Measurements from ENCODE around the gene TEAD3.
"Not testable (repeated sequence)": the region's sequence is repeated elsewhere in the genome, so short reads cannot be mapped to it uniquely, and the experiment has no call there.

TEAD3 gene

GRCh38 chr6:35522151-35522550, 25.3 kb upstream of the TEAD3 start:
- Mint-ChIP-seq H3K27me3 (ENCODE audit: low read depth) (peaks cover 23% of the 10 kb centered on the region), H3K4me3 (no peak overlapping the region), H3K36me3 (ENCODE audit: low read depth) (no peaks in the 10 kb centered on the region), H3K9me3 (no peaks in the 10 kb centered on the region), H3K4me1 (peaks cover 4% of the 10 kb centered on the region), H3K27ac (no peak overlapping the region)
- TF ChIP-seq CTCF (IDR thresholded peaks at IDR 0.05; ENCODE audit: unreplicated experiment in 3 of 3) = no peak

DNA sequence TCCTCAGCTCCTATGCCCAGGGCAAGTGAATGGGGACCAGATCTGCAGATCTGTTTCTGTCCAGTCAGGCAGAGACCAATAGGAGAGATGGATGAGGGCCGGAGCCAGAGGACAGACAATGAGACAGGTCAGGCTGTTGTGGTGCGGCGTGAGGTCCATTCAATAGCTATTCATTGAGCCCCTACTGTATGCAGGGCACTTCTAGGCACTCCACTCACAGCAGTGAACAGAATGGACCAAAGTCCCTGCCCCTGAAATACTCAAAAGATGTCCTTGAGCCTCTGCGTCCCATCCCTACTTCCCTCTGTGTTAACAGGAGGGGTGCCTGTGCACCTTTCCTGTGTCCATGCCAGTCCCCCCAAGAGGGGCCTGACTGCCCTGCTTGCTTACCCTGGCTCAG, 24.4 kb upstream of the TEAD3 start:
- no peak for TF ChIP-seq CTCF (IDR thresholded peaks at IDR 0.05; ENCODE audit: unreplicated experiment in 3 of 3)
- Mint-ChIP-seq H3K27me3 (ENCODE audit: low read depth) (peaks cover 13% of the 10 kb centered on the region), H3K36me3 (ENCODE audit: low read depth) (no peaks in the 10 kb centered on the region), H3K9me3 (no peaks in the 10 kb centered on the region), H3K27ac (no peak overlapping the region), H3K4me3 (no peak overlapping the region), H3K4me1 (peaks cover 4% of the 10 kb centered on the region)

- H3K9me3 Mint-ChIP-seq = no peaks in the 10 kb centered on the region
- no peak overlapping the region for H3K4me3 Mint-ChIP-seq
- no peak for TF ChIP-seq CTCF (IDR thresholded peaks at IDR 0.05; ENCODE audit: unreplicated experiment in 3 of 3)
- H3K36me3 Mint-ChIP-seq (ENCODE audit: low read depth) = no peaks in the 10 kb centered on the region
- H3K27ac Mint-ChIP-seq = no peak overlapping the region
- H3K27me3 Mint-ChIP-seq (ENCODE audit: low read depth) = peaks cover 8% of the 10 kb centered on the region
- H3K4me1 Mint-ChIP-seq = peaks cover 4% of the 10 kb centered on the region
These were observed 22.6 kb upstream of the TEAD3 start for GRCh38 chr6:35519313-35520015.

DNA sequence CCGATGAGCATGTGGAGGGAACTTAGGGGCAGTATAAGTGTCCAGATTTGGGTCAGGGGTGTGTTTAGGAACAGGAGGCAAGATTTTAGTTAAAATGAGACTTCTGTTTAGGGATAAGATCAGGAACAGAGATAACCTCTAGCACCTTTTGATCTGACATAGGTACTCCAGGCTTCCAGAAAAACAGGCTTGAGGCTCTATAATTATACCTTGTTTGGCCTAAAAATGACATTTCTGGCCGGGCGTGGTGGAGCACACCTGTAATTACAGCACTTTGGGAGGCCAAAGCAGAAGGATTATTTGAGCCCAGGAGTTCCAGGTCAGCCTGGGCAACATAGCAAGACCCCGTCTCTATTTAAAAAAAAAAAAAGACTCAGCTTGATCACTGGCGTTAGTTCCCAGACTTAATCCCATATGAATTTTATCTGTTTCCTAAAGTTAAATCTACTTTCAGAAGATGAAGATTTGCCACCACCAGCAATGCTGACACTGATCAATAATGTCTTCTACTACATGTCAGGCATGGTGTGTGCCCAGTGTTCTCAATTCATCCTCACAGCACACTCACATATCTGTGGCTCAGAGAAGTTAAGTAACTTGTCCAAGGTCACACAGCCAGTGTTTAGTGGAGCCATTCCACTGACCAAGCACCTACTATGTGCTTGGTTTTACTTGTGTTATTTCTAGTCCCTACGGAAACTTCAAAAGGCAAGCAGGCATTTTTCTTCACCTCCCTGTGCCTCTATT, 21.9 kb upstream of the TEAD3 start:
- no peak for TF ChIP-seq CTCF (IDR thresholded peaks at IDR 0.05; ENCODE audit: unreplicated experiment in 3 of 3)
- H3K4me3 Mint-ChIP-seq = no peak overlapping the region
- H3K9me3 Mint-ChIP-seq = no peaks in the 10 kb centered on the region
- peaks cover 10% of the 10 kb centered on the region for H3K27me3 Mint-ChIP-seq (ENCODE audit: low read depth)
- H3K27ac Mint-ChIP-seq = no peak overlapping the region
- peaks cover 9% of the 10 kb centered on the region for H3K4me1 Mint-ChIP-seq
- H3K36me3 Mint-ChIP-seq (ENCODE audit: low read depth) = no peaks in the 10 kb centered on the region

- H3K9me3 Mint-ChIP-seq; H3K4me3 Mint-ChIP-seq; H3K4me1 Mint-ChIP-seq; H3K36me3 Mint-ChIP-seq (ENCODE audit: low read depth); H3K27ac Mint-ChIP-seq: not testable (repeated sequence)
- peaks cover 11% of the 10 kb centered on the region for H3K27me3 Mint-ChIP-seq (ENCODE audit: low read depth)
These were observed 21.1 kb upstream of the TEAD3 start for GRCh38 chr6:35517978-35518377.

DNA sequence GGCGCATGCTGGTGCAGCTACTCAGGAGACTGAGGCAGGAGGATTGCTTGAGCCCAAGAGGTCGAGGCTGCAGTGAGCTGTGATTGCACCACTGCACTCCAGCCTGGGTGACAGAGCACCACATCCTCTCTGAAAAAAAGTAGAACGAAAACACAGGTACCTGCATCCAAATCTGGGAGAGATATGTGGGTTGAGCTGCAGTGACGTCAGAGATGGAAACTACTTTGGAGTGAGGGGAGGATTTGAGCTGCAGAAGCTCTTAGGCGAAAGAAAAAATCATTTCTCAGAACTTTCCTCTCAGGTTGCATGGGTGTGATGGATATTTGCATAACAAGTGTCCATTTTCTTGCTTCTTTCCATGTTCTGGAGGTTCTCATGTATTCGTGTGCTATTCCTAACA, 19.8 kb upstream of the TEAD3 start:
- Mint-ChIP-seq H3K9me3 (no peaks in the 10 kb centered on the region), H3K4me3 (no peak overlapping the region), H3K4me1 (peaks cover 5% of the 10 kb centered on the region), H3K36me3 (ENCODE audit: low read depth) (no peaks in the 10 kb centered on the region), H3K27me3 (ENCODE audit: low read depth) (peaks cover 15% of the 10 kb centered on the region), H3K27ac (no peak overlapping the region)
- TF ChIP-seq CTCF (IDR thresholded peaks at IDR 0.05; ENCODE audit: unreplicated experiment in 3 of 3) = no peak

- not testable (repeated sequence) for H3K4me1 Mint-ChIP-seq; H3K4me3 Mint-ChIP-seq; H3K27ac Mint-ChIP-seq; H3K36me3 Mint-ChIP-seq (ENCODE audit: low read depth); H3K9me3 Mint-ChIP-seq
- H3K27me3 Mint-ChIP-seq (ENCODE audit: low read depth) = peaks cover 20% of the 10 kb centered on the region
These were observed 19.1 kb upstream of the TEAD3 start for GRCh38 chr6:35515939-35516338.
